OCI-LY7 (cell line): ENCODE data around the gene HMG20B.

Source experiments
- EZH2phosphoT487 ChIP-seq: fragments of 200-600 bp; sonication (generic); IDR thresholded peaks from 2 replicates; pipeline ENCODE4 v1.6.1; 2018; ENCODE audit warnings: low read depth, borderline replicate concordance, mild to moderate bottlenecking, mixed run types, antibody characterized with exemption, low read length, moderate library complexity, mixed read lengths
- TF ChIP-seq, protein P1 (sequence below): fragments of 200-600 bp; sonication (generic); conservative IDR thresholded peaks from 2 replicates; pipeline ENCODE4 v1.5.1; 2014; ENCODE audit warnings: mild to moderate bottlenecking, antibody characterized with exemption, low read length, moderate library complexity, mixed read lengths

DNA sequence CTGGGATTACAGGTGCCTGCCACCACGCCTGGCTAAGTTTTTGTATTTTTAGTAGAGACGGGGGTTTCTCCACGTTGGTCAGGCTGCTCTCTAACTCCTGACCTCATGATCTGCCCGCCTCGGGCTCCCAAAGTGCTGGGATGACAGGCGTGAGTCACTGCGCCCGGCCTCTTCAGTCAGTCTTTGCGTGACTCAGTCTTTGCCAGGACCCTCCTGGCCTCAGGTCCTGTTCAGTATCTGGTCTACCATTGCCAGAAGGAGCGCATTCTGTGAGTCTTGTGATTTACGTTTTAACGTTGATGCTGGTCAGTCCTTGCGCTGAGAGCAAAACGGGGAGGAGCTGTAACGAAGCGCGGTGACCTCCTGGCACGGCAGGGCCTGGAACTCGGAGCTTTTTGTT lies 7.6 kb upstream of the HMG20B start:
- TF ChIP-seq, protein P1, sequence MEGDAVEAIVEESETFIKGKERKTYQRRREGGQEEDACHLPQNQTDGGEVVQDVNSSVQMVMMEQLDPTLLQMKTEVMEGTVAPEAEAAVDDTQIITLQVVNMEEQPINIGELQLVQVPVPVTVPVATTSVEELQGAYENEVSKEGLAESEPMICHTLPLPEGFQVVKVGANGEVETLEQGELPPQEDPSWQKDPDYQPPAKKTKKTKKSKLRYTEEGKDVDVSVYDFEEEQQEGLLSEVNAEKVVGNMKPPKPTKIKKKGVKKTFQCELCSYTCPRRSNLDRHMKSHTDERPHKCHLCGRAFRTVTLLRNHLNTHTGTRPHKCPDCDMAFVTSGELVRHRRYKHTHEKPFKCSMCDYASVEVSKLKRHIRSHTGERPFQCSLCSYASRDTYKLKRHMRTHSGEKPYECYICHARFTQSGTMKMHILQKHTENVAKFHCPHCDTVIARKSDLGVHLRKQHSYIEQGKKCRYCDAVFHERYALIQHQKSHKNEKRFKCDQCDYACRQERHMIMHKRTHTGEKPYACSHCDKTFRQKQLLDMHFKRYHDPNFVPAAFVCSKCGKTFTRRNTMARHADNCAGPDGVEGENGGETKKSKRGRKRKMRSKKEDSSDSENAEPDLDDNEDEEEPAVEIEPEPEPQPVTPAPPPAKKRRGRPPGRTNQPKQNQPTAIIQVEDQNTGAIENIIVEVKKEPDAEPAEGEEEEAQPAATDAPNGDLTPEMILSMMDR: no peak
- no peak for TF ChIP-seq EZH2phosphoT487
